ENCODE measurements around the gene IL20RB. TPM values are rescaled to one million over a fixed set of nuclear protein-coding genes. Genes with fewer than 3 reads are reported as not detected.

The IL20RB gene, protein sequence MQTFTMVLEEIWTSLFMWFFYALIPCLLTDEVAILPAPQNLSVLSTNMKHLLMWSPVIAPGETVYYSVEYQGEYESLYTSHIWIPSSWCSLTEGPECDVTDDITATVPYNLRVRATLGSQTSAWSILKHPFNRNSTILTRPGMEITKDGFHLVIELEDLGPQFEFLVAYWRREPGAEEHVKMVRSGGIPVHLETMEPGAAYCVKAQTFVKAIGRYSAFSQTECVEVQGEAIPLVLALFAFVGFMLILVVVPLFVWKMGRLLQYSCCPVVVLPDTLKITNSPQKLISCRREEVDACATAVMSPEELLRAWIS
- total RNA-seq = under 1 TPM in 1 of 2 donors, not detected in 1; 0.41 TPM

DNA sequence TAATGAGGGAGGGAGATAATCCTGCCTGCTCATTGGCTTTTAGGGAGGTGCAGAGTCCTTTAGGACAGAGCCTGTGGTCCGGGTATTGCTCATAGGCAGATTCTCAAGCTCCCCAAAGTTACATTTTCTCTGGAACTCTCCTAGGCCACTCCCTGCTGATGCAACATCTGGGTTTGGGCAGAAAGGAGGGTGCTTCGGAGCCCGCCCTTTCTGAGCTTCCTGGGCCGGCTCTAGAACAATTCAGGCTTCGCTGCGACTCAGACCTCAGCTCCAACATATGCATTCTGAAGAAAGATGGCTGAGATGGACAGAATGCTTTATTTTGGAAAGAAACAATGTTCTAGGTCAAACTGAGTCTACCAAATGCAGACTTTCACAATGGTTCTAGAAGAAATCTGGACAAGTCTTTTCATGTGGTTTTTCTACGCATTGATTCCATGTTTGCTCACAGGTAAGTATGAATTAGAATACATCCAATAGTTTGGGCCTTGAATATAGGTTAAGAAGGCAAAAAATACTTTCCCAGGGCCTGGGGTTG is at the start of gene IL20RB:
TSS of gene IL20RB (plus strand) at position 233 of the 538 bp plus-strand sequence. CDS start at position 364, 131 bp downstream.
- no peak for DNase-seq (ENCODE audit: low spot score)
- no peaks in the 10 kb centered on the region for H3K9me3 ChIP-seq
- TF ChIP-seq, protein P1, sequence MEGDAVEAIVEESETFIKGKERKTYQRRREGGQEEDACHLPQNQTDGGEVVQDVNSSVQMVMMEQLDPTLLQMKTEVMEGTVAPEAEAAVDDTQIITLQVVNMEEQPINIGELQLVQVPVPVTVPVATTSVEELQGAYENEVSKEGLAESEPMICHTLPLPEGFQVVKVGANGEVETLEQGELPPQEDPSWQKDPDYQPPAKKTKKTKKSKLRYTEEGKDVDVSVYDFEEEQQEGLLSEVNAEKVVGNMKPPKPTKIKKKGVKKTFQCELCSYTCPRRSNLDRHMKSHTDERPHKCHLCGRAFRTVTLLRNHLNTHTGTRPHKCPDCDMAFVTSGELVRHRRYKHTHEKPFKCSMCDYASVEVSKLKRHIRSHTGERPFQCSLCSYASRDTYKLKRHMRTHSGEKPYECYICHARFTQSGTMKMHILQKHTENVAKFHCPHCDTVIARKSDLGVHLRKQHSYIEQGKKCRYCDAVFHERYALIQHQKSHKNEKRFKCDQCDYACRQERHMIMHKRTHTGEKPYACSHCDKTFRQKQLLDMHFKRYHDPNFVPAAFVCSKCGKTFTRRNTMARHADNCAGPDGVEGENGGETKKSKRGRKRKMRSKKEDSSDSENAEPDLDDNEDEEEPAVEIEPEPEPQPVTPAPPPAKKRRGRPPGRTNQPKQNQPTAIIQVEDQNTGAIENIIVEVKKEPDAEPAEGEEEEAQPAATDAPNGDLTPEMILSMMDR (IDR thresholded peaks at IDR 0.05) = no peak

DNA sequence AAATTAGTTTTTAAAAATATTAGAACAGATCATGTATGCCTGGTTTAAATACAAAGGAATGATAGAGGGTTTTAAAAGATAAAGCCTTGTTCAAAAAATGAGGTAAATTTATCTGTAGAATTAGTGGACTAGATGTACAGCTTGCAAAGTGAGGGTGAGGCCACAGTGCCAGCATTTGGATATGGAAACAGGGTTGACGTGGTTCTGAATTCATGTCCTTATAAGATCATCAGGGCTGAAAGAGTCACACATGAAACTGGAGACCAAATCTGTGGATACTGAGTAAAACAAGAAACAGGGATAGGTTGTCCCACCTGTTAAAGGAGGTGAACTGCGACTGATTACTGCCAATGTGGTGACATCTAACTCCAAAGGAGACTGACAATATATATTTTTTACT is 49.5 kb upstream of the IL20RB start:
- H3K27me3 ChIP-seq = no peaks in the 10 kb centered on the region
- peaks cover 0 to 23% of the 10 kb centered on the region in 2 donors for H3K9me3 ChIP-seq
- no peaks in the 10 kb centered on the region for H3K36me3 ChIP-seq
- no peak overlapping the region for H3K27ac ChIP-seq
- H3K4me3 ChIP-seq = no peak overlapping the region
- no peaks in the 10 kb centered on the region for H3K4me1 ChIP-seq
- no peak for DNase-seq (ENCODE audit: low spot score)
- TF ChIP-seq, protein P1 (IDR thresholded peaks at IDR 0.05) = no peak

More for the DNA sequence above, at the start of gene IL20RB:
- no peaks in the 10 kb centered on the region for H3K27me3 ChIP-seq
- no peaks in the 10 kb centered on the region for H3K36me3 ChIP-seq
- H3K27ac ChIP-seq = no peak within 1 kb of the TSS
- H3K4me3 ChIP-seq = no peak within 1 kb of the TSS
- H3K4me1 ChIP-seq = no peaks in the 10 kb centered on the region

DNA sequence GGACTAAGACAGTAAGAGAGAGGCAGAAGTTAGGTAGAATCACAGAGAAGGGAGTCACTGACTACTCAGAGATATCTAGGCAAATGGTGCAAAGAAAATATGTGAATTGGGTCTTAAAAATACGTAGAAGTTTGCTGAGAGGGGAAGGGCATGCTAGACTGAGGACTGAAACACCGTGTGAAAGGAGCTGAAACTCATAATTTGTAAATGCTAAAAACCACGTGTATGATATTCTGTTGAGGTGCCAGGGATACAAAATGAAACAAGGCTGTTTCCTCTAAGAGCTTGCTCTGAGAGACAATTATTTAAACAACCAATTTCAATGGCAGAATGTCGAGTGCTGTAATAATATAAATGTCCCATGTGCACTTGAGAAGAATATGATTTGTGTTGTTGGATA is 48.6 kb upstream of the IL20RB start:
- H3K4me1 ChIP-seq = no peaks in the 10 kb centered on the region
- H3K36me3 ChIP-seq = no peaks in the 10 kb centered on the region
- H3K27me3 ChIP-seq = no peaks in the 10 kb centered on the region
- TF ChIP-seq, protein P1 (IDR thresholded peaks at IDR 0.05) = no peak
- peaks cover 0 to 14% of the 10 kb centered on the region in 2 donors for H3K9me3 ChIP-seq
- H3K27ac ChIP-seq = no peak overlapping the region
- no peak overlapping the region for H3K4me3 ChIP-seq
- DNase-seq (ENCODE audit: low spot score) = no peak

DNA sequence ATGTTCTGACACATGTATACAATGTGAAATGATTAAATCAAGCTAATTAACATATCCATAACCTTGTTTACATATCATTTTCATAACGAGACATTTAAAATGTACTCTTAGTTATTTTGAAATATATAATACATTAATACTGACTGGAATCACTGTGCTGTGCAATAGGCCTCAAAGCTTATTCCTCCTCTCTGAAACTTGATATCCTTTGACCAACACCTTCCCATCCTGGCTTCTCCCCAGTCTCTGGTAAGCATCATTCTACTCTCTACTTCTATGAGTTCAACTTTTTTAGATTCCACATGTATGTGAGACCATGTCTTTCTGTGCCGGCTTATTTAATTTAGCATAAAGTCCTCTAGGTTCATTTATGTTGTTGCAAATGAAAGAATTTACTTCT is 47.1 kb upstream of the IL20RB start:
- Histone ChIP-seq H3K27ac (no peak overlapping the region), H3K4me1 (no peaks in the 10 kb centered on the region), H3K27me3 (no peaks in the 10 kb centered on the region), H3K4me3 (no peak overlapping the region), H3K36me3 (no peaks in the 10 kb centered on the region), H3K9me3 (peaks cover 0 to 8% of the 10 kb centered on the region in 2 donors)
- DNase-seq (ENCODE audit: low spot score) = no peak
- TF ChIP-seq, protein P1 (IDR thresholded peaks at IDR 0.05) = no peak

DNA sequence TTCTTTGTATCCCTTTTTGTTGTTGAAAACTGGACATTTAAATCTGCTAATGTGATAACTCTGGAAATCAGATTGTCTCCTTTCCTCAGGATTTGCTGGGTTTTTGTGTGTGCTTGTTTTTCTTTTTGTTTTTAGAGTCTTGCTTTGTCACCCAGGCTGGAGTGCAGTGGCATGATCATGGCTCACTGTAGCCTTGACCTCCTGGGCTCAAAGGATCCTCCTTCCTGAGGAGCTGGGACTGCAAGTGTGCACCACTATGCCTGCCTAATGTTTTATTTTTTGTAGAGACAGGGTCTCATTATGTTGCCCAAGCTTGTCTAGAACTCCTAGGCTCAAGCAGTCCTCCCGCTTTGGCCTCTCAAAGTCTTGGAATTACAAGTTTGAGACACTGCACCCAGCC is 44.6 kb upstream of the IL20RB start:
- H3K36me3 ChIP-seq = no peaks in the 10 kb centered on the region
- no peak for DNase-seq (ENCODE audit: low spot score)
- peaks cover 0 to 8% of the 10 kb centered on the region in 2 donors for H3K9me3 ChIP-seq
- no peak overlapping the region for H3K4me3 ChIP-seq
- H3K27me3 ChIP-seq = no peaks in the 10 kb centered on the region
- TF ChIP-seq, protein P1 (IDR thresholded peaks at IDR 0.05) = no peak
- H3K27ac ChIP-seq = no peak overlapping the region
- H3K4me1 ChIP-seq = no peaks in the 10 kb centered on the region

Measured in right atrium auricular region (tissue), 2 donors.